Measurements from ENCODE around the gene CPA3. TPM values are rescaled to one million over a fixed set of nuclear protein-coding genes. Genes with fewer than 3 reads are reported as not detected.

CPA3 gene
- total RNA-seq, 1 experiment from 2014 or later, result not detected

DNA sequence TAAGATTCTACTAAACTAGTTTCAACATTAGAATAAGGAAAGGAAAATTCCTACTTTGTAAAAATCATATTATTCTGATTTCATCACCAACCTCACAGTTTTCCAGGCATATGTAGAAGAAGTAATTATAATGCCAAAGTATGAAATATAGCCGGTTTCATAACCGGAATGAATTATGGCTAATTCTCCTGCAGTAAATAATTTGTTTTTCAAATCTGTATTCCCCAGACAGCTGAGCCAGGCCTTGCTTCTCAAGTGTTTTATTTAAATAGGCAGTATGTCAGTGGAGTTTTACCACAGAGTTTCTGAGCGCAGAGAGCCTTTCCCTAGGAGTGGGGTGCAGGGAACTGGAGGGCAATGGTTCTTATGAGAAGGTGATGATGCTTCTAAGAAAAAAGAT, 8.7 kb upstream of the CPA3 start:
- Histone ChIP-seq H3K9me3 (ENCODE audit: low read depth, low read length, poor library complexity, severe bottlenecking) (no peaks in the 10 kb centered on the region), H3K27ac (ENCODE audit: low read depth, low read length, poor library complexity, severe bottlenecking) (no peak overlapping the region), H3K4me3 (ENCODE audit: low read depth, low read length, poor library complexity, severe bottlenecking) (no peak overlapping the region), H3K4me1 (ENCODE audit: insufficient read depth, low read length, poor library complexity, severe bottlenecking) (no peaks in the 10 kb centered on the region), H3K27me3 (replicated peaks; ENCODE audit: insufficient read depth, low read depth, low read length, poor library complexity) (no peaks in the 10 kb centered on the region), H3K36me3 (ENCODE audit: insufficient read depth, low read length, poor library complexity, severe bottlenecking) (no peaks in the 10 kb centered on the region)
- no peak for DNase-seq (ENCODE audit: low spot score)
- intact Hi-C loops (cut with micrococcal nuclease; ENCODE audit: unreplicated experiment), result no loop called here
- TF ChIP-seq CTCF (conservative IDR thresholded peaks at IDR 0.05; ENCODE audit: low read depth, low read length), result no peak
- no peak for TF ChIP-seq EZH2 (IDR thresholded peaks at IDR 0.05; ENCODE audit: borderline replicate concordance, low read depth, low read length, poor library complexity, severe bottlenecking)
- POLR2A ChIA-PET (ENCODE audit: low non-redundant PET), result no interaction called here
- BruUV-seq (replicated peaks), result no TSS peak
- CTCF ChIA-PET, result no interaction called here

GRCh38 chr3:148857316-148857715, 7.8 kb upstream of the CPA3 start:
- no peak for DNase-seq (ENCODE audit: low spot score)
- Histone ChIP-seq H3K27ac (ENCODE audit: low read depth, low read length, poor library complexity, severe bottlenecking) (no peak overlapping the region), H3K4me3 (ENCODE audit: low read depth, low read length, poor library complexity, severe bottlenecking) (no peak overlapping the region), H3K27me3 (replicated peaks; ENCODE audit: insufficient read depth, low read depth, low read length, poor library complexity) (no peaks in the 10 kb centered on the region), H3K4me1 (ENCODE audit: insufficient read depth, low read length, poor library complexity, severe bottlenecking) (no peaks in the 10 kb centered on the region), H3K36me3 (ENCODE audit: insufficient read depth, low read length, poor library complexity, severe bottlenecking) (no peaks in the 10 kb centered on the region), H3K9me3 (ENCODE audit: low read depth, low read length, poor library complexity, severe bottlenecking) (no peaks in the 10 kb centered on the region)
- CTCF ChIA-PET, result no interaction called here
- TF ChIP-seq CTCF (conservative IDR thresholded peaks at IDR 0.05; ENCODE audit: low read depth, low read length) (no peak), EZH2 (IDR thresholded peaks at IDR 0.05; ENCODE audit: borderline replicate concordance, low read depth, low read length, poor library complexity, severe bottlenecking) (no peak)
- no TSS peak for BruUV-seq (replicated peaks)
- intact Hi-C loops (cut with micrococcal nuclease; ENCODE audit: unreplicated experiment), result no loop called here
- POLR2A ChIA-PET (ENCODE audit: low non-redundant PET), result no interaction called here

GRCh38 chr3:148861277-148861869, 3.7 kb upstream of the CPA3 start:
- H3K27ac ChIP-seq (ENCODE audit: low read depth, low read length, poor library complexity, severe bottlenecking), result no peak overlapping the region
- TF ChIP-seq EZH2 (IDR thresholded peaks at IDR 0.05; ENCODE audit: borderline replicate concordance, low read depth, low read length, poor library complexity, severe bottlenecking) (no peak), CTCF (conservative IDR thresholded peaks at IDR 0.05; ENCODE audit: low read depth, low read length) (peak; percentile 71)
- H3K9me3 ChIP-seq (ENCODE audit: low read depth, low read length, poor library complexity, severe bottlenecking), result no peaks in the 10 kb centered on the region
- intact Hi-C loops (cut with micrococcal nuclease; ENCODE audit: unreplicated experiment), result loop anchor here (1.0 to 10.0 kb wide), 3 partner anchors 82 to 477 kb away; no protein-coding TSS in a partner anchor
- peak; percentile 56 for DNase-seq (ENCODE audit: low spot score)
- ChIA-PET POLR2A (ENCODE audit: low non-redundant PET) (no interaction called here), CTCF (interaction anchor here (1.0 kb wide), 1 partner anchor 8 kb away, joined by 3 read pairs; no protein-coding TSS in a partner anchor)
- no peaks in the 10 kb centered on the region for H3K27me3 ChIP-seq (replicated peaks; ENCODE audit: insufficient read depth, low read depth, low read length, poor library complexity)
- BruUV-seq (replicated peaks), result no TSS peak
- no peaks in the 10 kb centered on the region for H3K4me1 ChIP-seq (ENCODE audit: insufficient read depth, low read length, poor library complexity, severe bottlenecking)
- H3K36me3 ChIP-seq (ENCODE audit: insufficient read depth, low read length, poor library complexity, severe bottlenecking), result no peaks in the 10 kb centered on the region
- no peak overlapping the region for H3K4me3 ChIP-seq (ENCODE audit: low read depth, low read length, poor library complexity, severe bottlenecking)
